Trophoblast cell (in vitro differentiated cells and primary cell): ENCODE results near the gene BBS9.

Experiments
- DNase-seq, 2 donors: peaks; one replicate each; pipeline ENCODE4 v3.0.0-alpha.2; 2016
- H2AFZ ChIP-seq: 2 replicates; pipeline ENCODE4 v1.6.1; 2013; ENCODE audit warnings: low read length, moderate library complexity, mild to moderate bottlenecking; ENCODE audit not compliant: insufficient read depth, poor library complexity
- H2AK5ac ChIP-seq: 2 replicates; pipeline ENCODE4 v1.6.1; 2013; ENCODE audit warnings: mild to moderate bottlenecking, low read length
- H2BK120ac ChIP-seq: 2 replicates; pipeline ENCODE4 v1.6.1; 2013; ENCODE audit warnings: low read length, mild to moderate bottlenecking, moderate library complexity; ENCODE audit not compliant: insufficient read depth, poor library complexity
- H2BK12ac ChIP-seq: 2 replicates; pipeline ENCODE4 v1.6.1; 2013; ENCODE audit warnings: mild to moderate bottlenecking, low read length, moderate library complexity
- H2BK5ac ChIP-seq: 2 replicates; pipeline ENCODE4 v1.6.1; 2013; ENCODE audit warnings: low read length, low read depth, moderate library complexity, mild to moderate bottlenecking; ENCODE audit not compliant: poor library complexity
- H3K14ac ChIP-seq: 2 replicates; pipeline ENCODE4 v1.6.1; 2013; ENCODE audit warnings: mild to moderate bottlenecking, low read length
- H3K18ac ChIP-seq: 2 replicates; pipeline ENCODE4 v1.6.1; 2013; ENCODE audit warnings: mild to moderate bottlenecking, low read length
- H3K23ac ChIP-seq: 2 replicates; pipeline ENCODE4 v1.6.1; 2013; ENCODE audit warnings: low read length
- H3K27ac ChIP-seq: 2 replicates; pipeline ENCODE4 v1.5.1; 2013; ENCODE audit warnings: low read depth, mild to moderate bottlenecking, inconsistent platforms, low read length, moderate library complexity
- H3K27me3 ChIP-seq: 2 replicates; pipeline ENCODE4 v1.6.1; 2013; ENCODE audit warnings: inconsistent platforms, mild to moderate bottlenecking, low read length, moderate library complexity; ENCODE audit not compliant: insufficient read depth
- H3K36me3 ChIP-seq, 2 experiments: 1 replicate in 1 of 2; 2 replicates in 1 of 2; pipeline ENCODE4 v1.6.1; 2013; ENCODE audit warnings: low read length in 2 of 2, mild to moderate bottlenecking in 2 of 2, moderate library complexity in 1 of 2; ENCODE audit not compliant: insufficient read depth in 2 of 2, control insufficient read depth in 1 of 2
- H3K4ac ChIP-seq: 2 replicates; pipeline ENCODE4 v1.6.1; 2013; ENCODE audit warnings: low read depth, mild to moderate bottlenecking, low read length, moderate library complexity
- H3K4me1 ChIP-seq, 2 experiments: 1 replicate in 1 of 2; 2 replicates in 1 of 2; pipeline ENCODE4 v1.6.1; 2013; ENCODE audit warnings: low read length in 2 of 2, mild to moderate bottlenecking in 2 of 2, moderate library complexity in 1 of 2; ENCODE audit not compliant: insufficient read depth in 2 of 2, control insufficient read depth in 1 of 2
- H3K4me2 ChIP-seq: 2 replicates; pipeline ENCODE4 v1.6.1; 2013; ENCODE audit warnings: inconsistent platforms, mild to moderate bottlenecking, low read length, moderate library complexity
- H3K4me3 ChIP-seq: 2 replicates; pipeline ENCODE4 v1.5.1; 2013; ENCODE audit warnings: mild to moderate bottlenecking, low read depth, low read length, inconsistent platforms
- H3K79me1 ChIP-seq: one replicate; pipeline ENCODE4 v1.6.1; 2013; ENCODE audit warnings: low read length
- H3K79me2 ChIP-seq: 2 replicates; pipeline ENCODE4 v1.6.1; 2013; ENCODE audit warnings: low read length, mild to moderate bottlenecking; ENCODE audit not compliant: control insufficient read depth, insufficient read depth, poor library complexity
- H3K9ac ChIP-seq: 2 replicates; pipeline ENCODE4 v1.6.1; 2013; ENCODE audit warnings: mild to moderate bottlenecking, low read length
- H3K9me3 ChIP-seq: 2 replicates; pipeline ENCODE4 v1.6.1; 2013; ENCODE audit warnings: low read depth, mild to moderate bottlenecking, control low read depth, inconsistent platforms, low read length; ENCODE audit not compliant: insufficient read depth
- H4K12ac ChIP-seq: 2 replicates; pipeline ENCODE4 v1.6.1; 2013; ENCODE audit warnings: low read depth, mild to moderate bottlenecking, low read length, moderate library complexity
- H4K8ac ChIP-seq: 2 replicates; pipeline ENCODE4 v1.6.1; 2013; ENCODE audit warnings: low read depth, mild to moderate bottlenecking, low read length, moderate library complexity
- H4K91ac ChIP-seq: one replicate; pipeline ENCODE4 v1.6.1; 2013; ENCODE audit warnings: low read depth, mild to moderate bottlenecking, low read length, moderate library complexity
- WGBS: extraction: QIAGEN DNeasy Blood & Tissue Kit; methylation state at CpG from one replicate; pipeline ENCODE4 v1.1.7; 2013; ENCODE audit warnings: missing lambda C conversion rate; ENCODE audit not compliant: insufficient read length, insufficient coverage; ENCODE audit errors: extremely low coverage; 5-methylcytosine and 5-hydroxymethylcytosine counted together

The BBS9 gene

GRCh38 chr7:33639552-33640197 lies 510.3 kb downstream of the BBS9 start:
- H3K4ac ChIP-seq = no peak overlapping the region
- H3K79me1 ChIP-seq = no peaks in the 10 kb centered on the region
- no peak overlapping the region for H3K4me2 ChIP-seq
- H3K9ac ChIP-seq = no peak overlapping the region
- DNase-seq = peak in 1 of 2 donors; percentile 55
- H3K14ac ChIP-seq = no peak overlapping the region
- H2BK12ac ChIP-seq = no peak overlapping the region
- H3K79me2 ChIP-seq = no peaks in the 10 kb centered on the region
- H3K27me3 ChIP-seq = no peaks in the 10 kb centered on the region
- no peak overlapping the region for H3K23ac ChIP-seq
- no peak overlapping the region for H2BK5ac ChIP-seq
- no peaks in the 10 kb centered on the region for H3K9me3 ChIP-seq
- no peaks in the 10 kb centered on the region for H3K4me1 ChIP-seq
- WGBS = no CpG with 5 or more reads among the region's 10 CpGs
- no peak overlapping the region for H4K8ac ChIP-seq
- no peak overlapping the region for H2AK5ac ChIP-seq
- H2BK120ac ChIP-seq = no peak overlapping the region
- H3K27ac ChIP-seq = no peak overlapping the region
- no peak overlapping the region for H4K12ac ChIP-seq
- H3K4me3 ChIP-seq = no peak overlapping the region
- H3K18ac ChIP-seq = no peak overlapping the region
- no peak overlapping the region for H4K91ac ChIP-seq
- H3K36me3 ChIP-seq = no peaks in the 10 kb centered on the region
- no peak overlapping the region for H2AFZ ChIP-seq

- no peaks in the 10 kb centered on the region for H3K9me3 ChIP-seq
- H3K18ac ChIP-seq = no peak overlapping the region
- no peak overlapping the region for H2BK12ac ChIP-seq
- no peak for DNase-seq
- no peak overlapping the region for H4K8ac ChIP-seq
- H3K4ac ChIP-seq = no peak overlapping the region
- no peak overlapping the region for H2AFZ ChIP-seq
- H3K79me1 ChIP-seq = no peaks in the 10 kb centered on the region
- no peak overlapping the region for H2BK5ac ChIP-seq
- no peak overlapping the region for H3K27ac ChIP-seq
- H4K12ac ChIP-seq = no peak overlapping the region
- H3K4me3 ChIP-seq = no peak overlapping the region
- no peaks in the 10 kb centered on the region for H3K36me3 ChIP-seq
- H3K27me3 ChIP-seq = no peaks in the 10 kb centered on the region
- no peak overlapping the region for H3K4me2 ChIP-seq
- H2AK5ac ChIP-seq = no peak overlapping the region
- no peak overlapping the region for H3K23ac ChIP-seq
- WGBS = no CpG with 5 or more reads among the region's 3 CpGs
- no peak overlapping the region for H2BK120ac ChIP-seq
- no peak overlapping the region for H4K91ac ChIP-seq
- no peaks in the 10 kb centered on the region for H3K79me2 ChIP-seq
- no peak overlapping the region for H3K9ac ChIP-seq
- H3K4me1 ChIP-seq = no peaks in the 10 kb centered on the region
- no peak overlapping the region for H3K14ac ChIP-seq
Measured at GRCh38 chr7:33640741-33641140, 511.4 kb downstream of the BBS9 start.

- H3K9me3 ChIP-seq = no peaks in the 10 kb centered on the region
- H2AFZ ChIP-seq = no peak overlapping the region
Measured at GRCh38 chr7:33642312-33642711, 512.9 kb downstream of the BBS9 start.

GRCh38 chr7:33643530-33643929 lies 514.2 kb downstream of the BBS9 start:
- H3K4ac ChIP-seq = no peak overlapping the region
- H2BK120ac ChIP-seq = no peak overlapping the region
- H2BK12ac ChIP-seq = no peak overlapping the region
- DNase-seq = no peak
- H3K79me1 ChIP-seq = peaks cover 2% of the 10 kb centered on the region
- no peaks in the 10 kb centered on the region for H3K36me3 ChIP-seq
- no peak overlapping the region for H2BK5ac ChIP-seq
- WGBS = no CpG with 5 or more reads among the region's 2 CpGs
- H3K9me3 ChIP-seq = no peaks in the 10 kb centered on the region
- no peak overlapping the region for H4K91ac ChIP-seq
- no peak overlapping the region for H2AFZ ChIP-seq
- H2AK5ac ChIP-seq = no peak overlapping the region
- H3K14ac ChIP-seq = no peak overlapping the region
- H3K23ac ChIP-seq = no peak overlapping the region
- H4K12ac ChIP-seq = no peak overlapping the region
- no peaks in the 10 kb centered on the region for H3K79me2 ChIP-seq
- no peak overlapping the region for H3K4me2 ChIP-seq
- no peak overlapping the region for H3K27ac ChIP-seq
- H3K4me1 ChIP-seq = no peaks in the 10 kb centered on the region
- H3K18ac ChIP-seq = no peak overlapping the region
- H4K8ac ChIP-seq = no peak overlapping the region
- no peaks in the 10 kb centered on the region for H3K27me3 ChIP-seq
- H3K4me3 ChIP-seq = no peak overlapping the region
- no peak overlapping the region for H3K9ac ChIP-seq

More at GRCh38 chr7:33642312-33642711, 512.9 kb downstream of the BBS9 start:
- H3K14ac ChIP-seq = no peak overlapping the region
- no peak overlapping the region for H4K8ac ChIP-seq
- no peak overlapping the region for H2BK12ac ChIP-seq
- no peak overlapping the region for H3K9ac ChIP-seq
- no peaks in the 10 kb centered on the region for H3K4me1 ChIP-seq
- no peak overlapping the region for H3K4ac ChIP-seq
- H4K12ac ChIP-seq = no peak overlapping the region
- no peaks in the 10 kb centered on the region for H3K79me2 ChIP-seq
- no peak overlapping the region for H3K18ac ChIP-seq
- H3K79me1 ChIP-seq = peaks cover 2% of the 10 kb centered on the region
- no peak overlapping the region for H3K4me2 ChIP-seq
- no peaks in the 10 kb centered on the region for H3K36me3 ChIP-seq
- no peak overlapping the region for H2BK5ac ChIP-seq
- no peak overlapping the region for H3K27ac ChIP-seq
- H3K27me3 ChIP-seq = no peaks in the 10 kb centered on the region
- no peak overlapping the region for H2AK5ac ChIP-seq
- no peak overlapping the region for H2BK120ac ChIP-seq
- DNase-seq = peak in 1 of 2 donors; percentile 44
- no peak overlapping the region for H3K23ac ChIP-seq
- no peak overlapping the region for H4K91ac ChIP-seq
- WGBS = no CpG with 5 or more reads among the region's 1 CpG
- H3K4me3 ChIP-seq = no peak overlapping the region
